ENCODE results near the gene CACNG4.

The CACNG4 gene

GRCh38 chr17:67056746-67057490 lies 92.4 kb downstream of the CACNG4 start:
- H3K4me3 ChIP-seq (ENCODE audit: low read depth, low read length): no peak overlapping the region

GRCh38 chr17:67058036-67058435 lies 93.5 kb downstream of the CACNG4 start:
- no peak overlapping the region for H3K4me3 ChIP-seq (ENCODE audit: low read depth, low read length)

More at GRCh38 chr17:67056746-67057490, 92.4 kb downstream of the CACNG4 start:
- no peak for TF ChIP-seq CTCF (IDR thresholded peaks at IDR 0.05; ENCODE audit: borderline replicate concordance, insufficient read depth, low read depth, low read length)

GRCh38 chr17:67059372-67059771 lies 94.9 kb downstream of the CACNG4 start:
- TF ChIP-seq CTCF (IDR thresholded peaks at IDR 0.05; ENCODE audit: borderline replicate concordance, insufficient read depth, low read depth, low read length): no peak
- H3K4me3 ChIP-seq (ENCODE audit: low read depth, low read length): no peak overlapping the region

More at GRCh38 chr17:67058036-67058435, 93.5 kb downstream of the CACNG4 start:
- TF ChIP-seq CTCF (IDR thresholded peaks at IDR 0.05; ENCODE audit: borderline replicate concordance, insufficient read depth, low read depth, low read length): no peak

- H3K4me3 ChIP-seq (ENCODE audit: low read depth, low read length): no peak overlapping the region
- TF ChIP-seq CTCF (IDR thresholded peaks at IDR 0.05; ENCODE audit: borderline replicate concordance, insufficient read depth, low read depth, low read length): no peak
Measured at GRCh38 chr17:67063141-67063540, 98.6 kb downstream of the CACNG4 start.

- TF ChIP-seq CTCF (IDR thresholded peaks at IDR 0.05; ENCODE audit: borderline replicate concordance, insufficient read depth, low read depth, low read length): no peak
- H3K4me3 ChIP-seq (ENCODE audit: low read depth, low read length): no peak overlapping the region
Measured at GRCh38 chr17:67066717-67067116, 102.2 kb downstream of the CACNG4 start.

- no peak overlapping the region for H3K4me3 ChIP-seq (ENCODE audit: low read depth, low read length)
- no peak for TF ChIP-seq CTCF (IDR thresholded peaks at IDR 0.05; ENCODE audit: borderline replicate concordance, insufficient read depth, low read depth, low read length)
Measured at GRCh38 chr17:67067571-67068482, 103.3 kb downstream of the CACNG4 start.
